ENCODE data around the gene CCDC178. TPM values are rescaled to one million over a fixed set of nuclear protein-coding genes. Genes with fewer than 3 reads are reported as not detected.

The CCDC178 gene
- total RNA-seq, 2 experiments from 2014 or later: not detected

- ChIA-PET POLR2A (no interaction called here), CTCF (no interaction called here)
- H3K27me3 Mint-ChIP-seq: no peaks in the 10 kb centered on the region
- H3K9me3 Mint-ChIP-seq: peaks cover 6% of the 10 kb centered on the region
- no peaks in the 10 kb centered on the region for H3K4me1 Mint-ChIP-seq
- H3K4me3 Mint-ChIP-seq: no peak overlapping the region
- no peak for DNase-seq
- H3K36me3 Mint-ChIP-seq (ENCODE audit: low read depth): no peaks in the 10 kb centered on the region
- no peak overlapping the region for H3K27ac Mint-ChIP-seq
Measured at GRCh38 chr18:32893915-32894314, 546.6 kb downstream of the CCDC178 start.

GRCh38 chr18:32891797-32892196 is 548.7 kb downstream of the CCDC178 start:
- ChIA-PET POLR2A (no interaction called here), CTCF (no interaction called here)
- peaks cover 3% of the 10 kb centered on the region for H3K9me3 Mint-ChIP-seq

GRCh38 chr18:32891130-32891529 is 549.4 kb downstream of the CCDC178 start:
- ChIA-PET CTCF (no interaction called here), POLR2A (no interaction called here)
- H3K36me3 Mint-ChIP-seq (ENCODE audit: low read depth): no peaks in the 10 kb centered on the region
- no peak for DNase-seq
- no peaks in the 10 kb centered on the region for H3K9me3 Mint-ChIP-seq
- H3K27me3 Mint-ChIP-seq: no peaks in the 10 kb centered on the region
- no peak overlapping the region for H3K27ac Mint-ChIP-seq
- H3K4me3 Mint-ChIP-seq: no peak overlapping the region
- H3K4me1 Mint-ChIP-seq: no peaks in the 10 kb centered on the region

More at GRCh38 chr18:32891797-32892196, 548.7 kb downstream of the CCDC178 start:
- Mint-ChIP-seq H3K4me1 (no peaks in the 10 kb centered on the region), H3K27ac (no peak overlapping the region), H3K36me3 (ENCODE audit: low read depth) (no peaks in the 10 kb centered on the region), H3K4me3 (no peak overlapping the region), H3K27me3 (no peaks in the 10 kb centered on the region)
- no peak for DNase-seq

- no peaks in the 10 kb centered on the region for H3K4me1 Mint-ChIP-seq
- H3K36me3 Mint-ChIP-seq (ENCODE audit: low read depth): no peaks in the 10 kb centered on the region
- no peaks in the 10 kb centered on the region for H3K27me3 Mint-ChIP-seq
- H3K27ac Mint-ChIP-seq: no peak overlapping the region
- H3K4me3 Mint-ChIP-seq: no peak overlapping the region
- no peak for DNase-seq
- peaks cover 4% of the 10 kb centered on the region for H3K9me3 Mint-ChIP-seq
- ChIA-PET POLR2A (no interaction called here), CTCF (no interaction called here)
Measured at GRCh38 chr18:32889615-32890593, 550.6 kb downstream of the CCDC178 start.

- no peaks in the 10 kb centered on the region for H3K27me3 Mint-ChIP-seq
- H3K27ac Mint-ChIP-seq: no peak overlapping the region
- no peak overlapping the region for H3K4me3 Mint-ChIP-seq
- POLR2A ChIA-PET: no interaction called here
- H3K36me3 Mint-ChIP-seq (ENCODE audit: low read depth): no peaks in the 10 kb centered on the region
- peaks cover 4% of the 10 kb centered on the region for H3K9me3 Mint-ChIP-seq
- no peaks in the 10 kb centered on the region for H3K4me1 Mint-ChIP-seq
- CTCF ChIA-PET: no interaction called here
- DNase-seq: no peak
Measured at GRCh38 chr18:32888306-32888705, 552.2 kb downstream of the CCDC178 start.

Other genes with a start within 250 kb of the CCDC178 start
- gene ASXL3, start 137.5 kb upstream of the CCDC178 start, total RNA-seq: not detected